Measurements from ENCODE around the gene SPRTN.

GRCh38 chr1:231338270-231339128 is at the start of gene SPRTN:
- no peak for TF ChIP-seq POLR2A (IDR thresholded peaks at IDR 0.05)
- TF ChIP-seq, protein P1, sequence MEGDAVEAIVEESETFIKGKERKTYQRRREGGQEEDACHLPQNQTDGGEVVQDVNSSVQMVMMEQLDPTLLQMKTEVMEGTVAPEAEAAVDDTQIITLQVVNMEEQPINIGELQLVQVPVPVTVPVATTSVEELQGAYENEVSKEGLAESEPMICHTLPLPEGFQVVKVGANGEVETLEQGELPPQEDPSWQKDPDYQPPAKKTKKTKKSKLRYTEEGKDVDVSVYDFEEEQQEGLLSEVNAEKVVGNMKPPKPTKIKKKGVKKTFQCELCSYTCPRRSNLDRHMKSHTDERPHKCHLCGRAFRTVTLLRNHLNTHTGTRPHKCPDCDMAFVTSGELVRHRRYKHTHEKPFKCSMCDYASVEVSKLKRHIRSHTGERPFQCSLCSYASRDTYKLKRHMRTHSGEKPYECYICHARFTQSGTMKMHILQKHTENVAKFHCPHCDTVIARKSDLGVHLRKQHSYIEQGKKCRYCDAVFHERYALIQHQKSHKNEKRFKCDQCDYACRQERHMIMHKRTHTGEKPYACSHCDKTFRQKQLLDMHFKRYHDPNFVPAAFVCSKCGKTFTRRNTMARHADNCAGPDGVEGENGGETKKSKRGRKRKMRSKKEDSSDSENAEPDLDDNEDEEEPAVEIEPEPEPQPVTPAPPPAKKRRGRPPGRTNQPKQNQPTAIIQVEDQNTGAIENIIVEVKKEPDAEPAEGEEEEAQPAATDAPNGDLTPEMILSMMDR (IDR thresholded peaks at IDR 0.05): no peak
